ENCODE results near the gene VDR. TPM values are rescaled to one million over a fixed set of nuclear protein-coding genes. Genes with fewer than 3 reads are reported as not detected.

VDR gene
- total RNA-seq, 4 donors from 2014 or later: 0.26 to 2.0 (median 0.49) TPM

- intact Hi-C loops (cut with DNase I; ENCODE audit: low total_unique reads): no loop called here
- no peak for TF ChIP-seq POLR2A (IDR thresholded peaks at IDR 0.05)
- TF ChIP-seq, protein P1, sequence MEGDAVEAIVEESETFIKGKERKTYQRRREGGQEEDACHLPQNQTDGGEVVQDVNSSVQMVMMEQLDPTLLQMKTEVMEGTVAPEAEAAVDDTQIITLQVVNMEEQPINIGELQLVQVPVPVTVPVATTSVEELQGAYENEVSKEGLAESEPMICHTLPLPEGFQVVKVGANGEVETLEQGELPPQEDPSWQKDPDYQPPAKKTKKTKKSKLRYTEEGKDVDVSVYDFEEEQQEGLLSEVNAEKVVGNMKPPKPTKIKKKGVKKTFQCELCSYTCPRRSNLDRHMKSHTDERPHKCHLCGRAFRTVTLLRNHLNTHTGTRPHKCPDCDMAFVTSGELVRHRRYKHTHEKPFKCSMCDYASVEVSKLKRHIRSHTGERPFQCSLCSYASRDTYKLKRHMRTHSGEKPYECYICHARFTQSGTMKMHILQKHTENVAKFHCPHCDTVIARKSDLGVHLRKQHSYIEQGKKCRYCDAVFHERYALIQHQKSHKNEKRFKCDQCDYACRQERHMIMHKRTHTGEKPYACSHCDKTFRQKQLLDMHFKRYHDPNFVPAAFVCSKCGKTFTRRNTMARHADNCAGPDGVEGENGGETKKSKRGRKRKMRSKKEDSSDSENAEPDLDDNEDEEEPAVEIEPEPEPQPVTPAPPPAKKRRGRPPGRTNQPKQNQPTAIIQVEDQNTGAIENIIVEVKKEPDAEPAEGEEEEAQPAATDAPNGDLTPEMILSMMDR (IDR thresholded peaks at IDR 0.05): no peak
- DNase-seq: no peak
- Histone ChIP-seq H3K27ac (no peak overlapping the region), H3K4me1 (no peaks in the 10 kb centered on the region), H3K27me3 (no peaks in the 10 kb centered on the region), H3K4me3 (no peak overlapping the region), H3K36me3 (no peaks in the 10 kb centered on the region), H3K9me3 (no peaks in the 10 kb centered on the region)
Measured at GRCh38 chr12:47856721-47857575, 47.8 kb downstream of the VDR start.

DNA sequence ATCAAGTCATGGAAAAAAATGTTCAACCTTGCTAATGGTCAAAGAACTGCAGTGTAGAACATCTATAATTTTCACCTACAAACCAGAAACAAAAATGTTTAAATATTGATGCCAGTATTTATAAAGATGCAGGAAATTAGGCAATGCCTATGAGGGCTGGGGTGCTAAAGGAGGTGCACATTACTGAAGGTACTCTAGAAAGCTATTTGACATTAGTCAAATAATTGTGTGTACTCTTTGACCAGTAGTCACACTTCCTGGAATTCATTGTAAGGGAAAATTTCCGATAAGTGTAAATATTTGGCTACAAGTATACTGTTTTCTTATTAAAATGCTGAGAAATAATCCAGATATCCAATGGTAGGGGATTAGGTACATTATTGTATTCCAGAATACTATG, 48.7 kb downstream of the VDR start:
- intact Hi-C loops (cut with DNase I; ENCODE audit: low total_unique reads): no loop called here
- no peaks in the 10 kb centered on the region for H3K36me3 ChIP-seq
- no peaks in the 10 kb centered on the region for H3K27me3 ChIP-seq
- no peak for DNase-seq
- no peak overlapping the region for H3K4me3 ChIP-seq
- no peak overlapping the region for H3K27ac ChIP-seq
- no peaks in the 10 kb centered on the region for H3K9me3 ChIP-seq
- H3K4me1 ChIP-seq: no peaks in the 10 kb centered on the region
- TF ChIP-seq, protein P1 (IDR thresholded peaks at IDR 0.05): no peak
- TF ChIP-seq POLR2A (IDR thresholded peaks at IDR 0.05): no peak

DNA sequence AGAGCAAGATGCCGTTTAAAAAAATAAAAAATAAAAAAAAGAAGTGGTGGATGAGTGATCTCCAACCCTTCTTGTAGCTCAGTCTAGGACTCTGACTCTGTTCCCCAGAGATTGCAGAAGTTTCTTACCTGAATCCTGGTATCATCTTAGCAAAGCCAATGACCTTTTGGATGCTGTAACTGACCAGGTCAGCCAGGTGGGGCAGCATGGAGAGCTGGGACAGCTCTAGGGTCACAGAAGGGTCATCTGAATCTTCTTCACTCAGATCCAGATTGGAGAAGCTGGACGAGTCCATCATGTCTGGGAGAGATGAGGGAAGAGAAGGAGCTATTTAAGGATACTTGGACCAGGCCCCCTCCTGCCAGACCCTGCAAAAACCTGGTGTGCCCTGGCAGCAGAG, 49.3 kb downstream of the VDR start:
- Histone ChIP-seq H3K27ac (no peak overlapping the region), H3K4me3 (no peak overlapping the region), H3K36me3 (no peaks in the 10 kb centered on the region), H3K27me3 (no peaks in the 10 kb centered on the region), H3K9me3 (no peaks in the 10 kb centered on the region), H3K4me1 (no peaks in the 10 kb centered on the region)
- no peak for DNase-seq
- TF ChIP-seq, protein P1 (IDR thresholded peaks at IDR 0.05): no peak
- no peak for TF ChIP-seq POLR2A (IDR thresholded peaks at IDR 0.05)
- intact Hi-C loops (cut with DNase I; ENCODE audit: low total_unique reads): no loop called here

GRCh38 chr12:47854531-47854930, 50.3 kb downstream of the VDR start:
- TF ChIP-seq POLR2A (IDR thresholded peaks at IDR 0.05): no peak
- TF ChIP-seq, protein P1 (IDR thresholded peaks at IDR 0.05): no peak
- Histone ChIP-seq H3K9me3 (no peaks in the 10 kb centered on the region), H3K36me3 (no peaks in the 10 kb centered on the region), H3K27me3 (no peaks in the 10 kb centered on the region), H3K27ac (no peak overlapping the region), H3K4me1 (no peaks in the 10 kb centered on the region), H3K4me3 (no peak overlapping the region)
- DNase-seq: no peak
- intact Hi-C loops (cut with DNase I; ENCODE audit: low total_unique reads): no loop called here

- Histone ChIP-seq H3K4me3 (no peak overlapping the region), H3K27ac (no peak overlapping the region), H3K4me1 (no peaks in the 10 kb centered on the region), H3K27me3 (no peaks in the 10 kb centered on the region), H3K9me3 (no peaks in the 10 kb centered on the region), H3K36me3 (no peaks in the 10 kb centered on the region)
- TF ChIP-seq, protein P1 (IDR thresholded peaks at IDR 0.05): no peak
- TF ChIP-seq POLR2A (IDR thresholded peaks at IDR 0.05): no peak
- intact Hi-C loops (cut with DNase I; ENCODE audit: low total_unique reads): no loop called here
- no peak for DNase-seq
Measured at GRCh38 chr12:47852096-47852571, 52.7 kb downstream of the VDR start.

Data from uterus (tissue), 4 donors.